Measurements from ENCODE around the gene EGFL6.

The EGFL6 gene

DNA sequence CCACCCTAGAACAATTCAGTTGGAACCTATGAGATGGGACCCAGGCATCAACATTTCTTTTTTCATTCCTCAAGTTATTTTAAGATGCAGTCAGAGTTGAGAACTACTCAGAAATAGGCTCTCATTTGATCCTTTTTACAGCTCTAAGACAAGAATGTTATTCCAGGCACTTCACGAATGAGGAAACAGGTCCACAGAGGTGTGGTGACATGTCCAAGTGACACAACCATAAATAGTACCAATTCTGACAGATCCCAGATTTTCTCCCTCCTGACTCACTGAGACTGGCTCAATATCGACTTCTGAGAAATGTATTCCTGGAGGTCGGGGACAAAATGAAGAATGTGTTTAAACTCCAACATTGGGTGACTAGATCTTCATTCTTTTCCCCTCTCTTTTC is 94.6 kb downstream of the EGFL6 start:
- CTCF ChIA-PET: interaction anchor here (1.2 kb wide), 1 partner anchor 14 kb away, joined by 3 read pairs; no protein-coding TSS in a partner anchor
- H3K27ac ChIP-seq (ENCODE audit: extremely low read depth, low read depth, low read length): no peak overlapping the region
- no peaks in the 10 kb centered on the region for H3K9me3 ChIP-seq (ENCODE audit: control insufficient read depth, insufficient read depth, low read depth, low read length)
- no peak overlapping the region for H3K4me3 ChIP-seq (ENCODE audit: low read depth, low read length)
- H3K4me1 ChIP-seq (ENCODE audit: control insufficient read depth, insufficient read depth, low read length): peaks cover 15% of the 10 kb centered on the region
- TF ChIP-seq ZNF624 (tag by site-specific recombination; IDR thresholded peaks at IDR 0.05): no peak
- peaks cover 9 to 25% of the 10 kb centered on the region in 2 experiments for H3K36me3 ChIP-seq (ENCODE audit: control insufficient read depth in 2 of 2, insufficient read depth in 1 of 2, low read length in 2 of 2)
- POLR2A ChIA-PET: no interaction called here

GRCh38 chrX:13666836-13667235 is 97.4 kb downstream of the EGFL6 start:
- H3K36me3 ChIP-seq (ENCODE audit: control insufficient read depth in 2 of 2, insufficient read depth in 1 of 2, low read length in 2 of 2): peaks cover 0 to 16% of the 10 kb centered on the region in 2 experiments; a peak in 1 of 3 replicates
- ChIA-PET CTCF (interaction anchor here (0.6 to 0.8 kb wide), 2 partner anchors 11 to 27 kb away, joined by 3 to 4 read pairs; no protein-coding TSS in a partner anchor), POLR2A (interaction anchor here (1.5 kb wide), 1 partner anchor 20 kb away, joined by 4 read pairs; no protein-coding TSS in a partner anchor)
- H3K4me1 ChIP-seq (ENCODE audit: control insufficient read depth, insufficient read depth, low read length): peaks cover 22% of the 10 kb centered on the region
- TF ChIP-seq, protein P1, sequence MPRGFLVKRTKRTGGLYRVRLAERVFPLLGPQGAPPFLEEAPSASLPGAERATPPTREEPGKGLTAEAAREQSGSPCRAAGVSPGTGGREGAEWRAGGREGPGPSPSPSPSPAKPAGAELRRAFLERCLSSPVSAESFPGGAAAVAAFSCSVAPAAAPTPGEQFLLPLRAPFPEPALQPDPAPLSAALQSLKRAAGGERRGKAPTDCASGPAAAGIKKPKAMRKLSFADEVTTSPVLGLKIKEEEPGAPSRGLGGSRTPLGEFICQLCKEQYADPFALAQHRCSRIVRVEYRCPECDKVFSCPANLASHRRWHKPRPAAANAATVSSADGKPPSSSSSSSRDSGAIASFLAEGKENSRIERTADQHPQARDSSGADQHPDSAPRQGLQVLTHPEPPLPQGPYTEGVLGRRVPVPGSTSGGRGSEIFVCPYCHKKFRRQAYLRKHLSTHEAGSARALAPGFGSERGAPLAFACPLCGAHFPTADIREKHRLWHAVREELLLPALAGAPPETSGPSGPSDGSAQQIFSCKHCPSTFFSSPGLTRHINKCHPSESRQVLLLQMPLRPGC (tag by site-specific recombination; IDR thresholded peaks at IDR 0.05): no peak
- TF ChIP-seq ZBTB20 (tag by site-specific recombination; IDR thresholded peaks at IDR 0.05): 0 out of 2 replicates have a peak, but pooled peaks have one; percentile 6
- H3K4me3 ChIP-seq (ENCODE audit: low read depth, low read length): no peak overlapping the region
- no peak overlapping the region; the same call in 1 of the 2 replicates for H3K27ac ChIP-seq (ENCODE audit: extremely low read depth, low read depth, low read length)
- H3K9me3 ChIP-seq (ENCODE audit: control insufficient read depth, insufficient read depth, low read depth, low read length): no peaks in the 10 kb centered on the region

DNA sequence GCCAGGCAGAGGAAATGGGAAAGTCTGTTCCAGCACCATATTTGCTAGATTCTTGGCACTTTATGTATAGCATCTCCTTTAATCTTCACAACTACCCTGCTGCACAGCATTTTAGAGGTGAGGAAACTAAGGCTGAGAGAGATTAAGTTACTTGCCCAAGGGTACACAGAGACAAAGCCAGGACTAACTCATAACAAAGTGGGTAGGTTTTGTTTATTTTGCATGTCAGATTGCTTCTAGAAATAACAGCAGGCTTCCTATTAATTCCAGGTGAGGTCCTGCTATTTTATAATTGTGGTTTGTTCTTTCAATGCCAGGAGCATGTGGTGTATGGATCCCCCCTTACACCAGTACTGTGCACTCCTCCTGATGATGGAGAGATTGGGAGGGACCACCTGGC is 98.5 kb downstream of the EGFL6 start:
- H3K36me3 ChIP-seq (ENCODE audit: control insufficient read depth in 2 of 2, insufficient read depth in 1 of 2, low read length in 2 of 2): peaks cover 0 to 13% of the 10 kb centered on the region in 2 experiments; a peak in 1 of 3 replicates
- no peaks in the 10 kb centered on the region for H3K9me3 ChIP-seq (ENCODE audit: control insufficient read depth, insufficient read depth, low read depth, low read length)
- POLR2A ChIA-PET: interaction anchor here (1.5 kb wide), 1 partner anchor 19 kb away, joined by 4 read pairs; no protein-coding TSS in a partner anchor
- peaks cover 22% of the 10 kb centered on the region for H3K4me1 ChIP-seq (ENCODE audit: control insufficient read depth, insufficient read depth, low read length)
- CTCF ChIA-PET: interaction anchor here (0.6 to 1.0 kb wide), 2 partner anchors 17 to 139 kb away, joined by 3 read pairs; no protein-coding TSS in a partner anchor
- peak overlapping the region; percentile 53 for H3K27ac ChIP-seq (ENCODE audit: extremely low read depth, low read depth, low read length)
- no peak overlapping the region for H3K4me3 ChIP-seq (ENCODE audit: low read depth, low read length)
- 0 out of 2 replicates have a peak, but pooled peaks have one; percentile 9 for TF ChIP-seq IKZF3 (tag by site-specific recombination; IDR thresholded peaks at IDR 0.05)
- no peak for TF ChIP-seq ZNF280C (tag by site-specific recombination; IDR thresholded peaks at IDR 0.05)
- TF ChIP-seq TSHZ1 (tag by site-specific recombination; IDR thresholded peaks at IDR 0.05; ENCODE audit: borderline replicate concordance): no peak
- TF ChIP-seq ZNF561 (tag by site-specific recombination; IDR thresholded peaks at IDR 0.05; ENCODE audit: borderline replicate concordance): 0 out of 2 replicates have a peak, but pooled peaks have one; percentile 17
- TF ChIP-seq, protein P2, sequence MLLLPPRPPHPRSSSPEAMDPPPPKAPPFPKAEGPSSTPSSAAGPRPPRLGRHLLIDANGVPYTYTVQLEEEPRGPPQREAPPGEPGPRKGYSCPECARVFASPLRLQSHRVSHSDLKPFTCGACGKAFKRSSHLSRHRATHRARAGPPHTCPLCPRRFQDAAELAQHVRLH (tag by site-specific recombination; IDR thresholded peaks at IDR 0.05): peak; percentile 57; the same call in 1 of the 2 replicates
- TF ChIP-seq OSR2 (tag by site-specific recombination; IDR thresholded peaks at IDR 0.05): peak; percentile 68
- TF ChIP-seq ZIC2 (tag by site-specific recombination; IDR thresholded peaks at IDR 0.05): peak; percentile 71
- peak; percentile 88 for TF ChIP-seq FEZF1 (tag by site-specific recombination; IDR thresholded peaks at IDR 0.05)
- no peak for TF ChIP-seq ZSCAN18 (tag by site-specific recombination; IDR thresholded peaks at IDR 0.05)
- 0 out of 2 replicates have a peak, but pooled peaks have one; percentile 10 for TF ChIP-seq HOXD13 (CRISPR knock-in tag; IDR thresholded peaks at IDR 0.05; ENCODE audit: borderline replicate concordance)
- no peak for TF ChIP-seq ZNF266 (tag by site-specific recombination; IDR thresholded peaks at IDR 0.05; ENCODE audit: low read depth)
- TF ChIP-seq, protein P3, sequence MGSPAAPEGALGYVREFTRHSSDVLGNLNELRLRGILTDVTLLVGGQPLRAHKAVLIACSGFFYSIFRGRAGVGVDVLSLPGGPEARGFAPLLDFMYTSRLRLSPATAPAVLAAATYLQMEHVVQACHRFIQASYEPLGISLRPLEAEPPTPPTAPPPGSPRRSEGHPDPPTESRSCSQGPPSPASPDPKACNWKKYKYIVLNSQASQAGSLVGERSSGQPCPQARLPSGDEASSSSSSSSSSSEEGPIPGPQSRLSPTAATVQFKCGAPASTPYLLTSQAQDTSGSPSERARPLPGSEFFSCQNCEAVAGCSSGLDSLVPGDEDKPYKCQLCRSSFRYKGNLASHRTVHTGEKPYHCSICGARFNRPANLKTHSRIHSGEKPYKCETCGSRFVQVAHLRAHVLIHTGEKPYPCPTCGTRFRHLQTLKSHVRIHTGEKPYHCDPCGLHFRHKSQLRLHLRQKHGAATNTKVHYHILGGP (tag by site-specific recombination; IDR thresholded peaks at IDR 0.05): no peak
- no peak for TF ChIP-seq ZNF394 (tag by site-specific recombination; IDR thresholded peaks at IDR 0.05; ENCODE audit: borderline replicate concordance)
- TF ChIP-seq ZBTB44 (tag by site-specific recombination; IDR thresholded peaks at IDR 0.05): no peak
